22Rv1 (cell line): ENCODE measurements around the gene FAM209A.

Experiments
- H3K27ac ChIP-seq: fragments of 450-650 bp; 2 replicates; pipeline ENCODE4 v1.5.1; 2017
- CTCF ChIP-seq: fragments of 450-650 bp; IDR thresholded peaks from 2 replicates; pipeline ENCODE4 v1.5.1; 2017; ENCODE audit warnings: mild to moderate bottlenecking
- ZFX ChIP-seq: fragments of 450-650 bp; IDR thresholded peaks from 2 replicates; pipeline ENCODE4 v1.6.1; 2017; ENCODE audit warnings: antibody characterized with exemption, borderline replicate concordance

The FAM209A gene

GRCh38 chr20:56565511-56565910 lies 41.0 kb downstream of the FAM209A start:
- no peak for TF ChIP-seq ZFX
- TF ChIP-seq CTCF: no peak
- H3K27ac ChIP-seq: no peak overlapping the region

GRCh38 chr20:56566621-56567020 lies 42.1 kb downstream of the FAM209A start:
- TF ChIP-seq ZFX (no peak), CTCF (no peak)

GRCh38 chr20:56570832-56571231 lies 46.3 kb downstream of the FAM209A start:
- no peak for TF ChIP-seq ZFX
- TF ChIP-seq CTCF: no peak
- H3K27ac ChIP-seq: no peak overlapping the region

More at GRCh38 chr20:56566621-56567020, 42.1 kb downstream of the FAM209A start:
- H3K27ac ChIP-seq: no peak overlapping the region

- H3K27ac ChIP-seq: no peak overlapping the region
- TF ChIP-seq CTCF: no peak
- TF ChIP-seq ZFX: no peak
Measured at GRCh38 chr20:56572172-56572571, 47.6 kb downstream of the FAM209A start.

- no peak overlapping the region for H3K27ac ChIP-seq
- TF ChIP-seq CTCF: no peak
Measured at GRCh38 chr20:56573986-56574385, 49.4 kb downstream of the FAM209A start.

- no peak for TF ChIP-seq ZFX
- TF ChIP-seq CTCF: no peak
- no peak overlapping the region for H3K27ac ChIP-seq
Measured at GRCh38 chr20:56574531-56575142, 50.1 kb downstream of the FAM209A start.

GRCh38 chr20:56575157-56575556 lies 50.6 kb downstream of the FAM209A start:
- H3K27ac ChIP-seq: no peak overlapping the region
- no peak for TF ChIP-seq ZFX
- TF ChIP-seq CTCF: no peak
